ENCODE measurements around the gene LEFTY1.
A peak's percentile ranks its signal among the peaks of the same experiment; 100 is the strongest.

GRCh38 chr1:225911191-225912130, 22.5 kb upstream of the LEFTY1 start:
- peak; percentile 74 to 90 (median 89) for TF ChIP-seq CTCF (IDR thresholded peaks at IDR 0.05)
- no peak for TF ChIP-seq POLR2A (IDR thresholded peaks at IDR 0.05)

All from prostate gland (tissue), 2 donors.